ENCODE data around the gene TOR1AIP2.

DNA sequence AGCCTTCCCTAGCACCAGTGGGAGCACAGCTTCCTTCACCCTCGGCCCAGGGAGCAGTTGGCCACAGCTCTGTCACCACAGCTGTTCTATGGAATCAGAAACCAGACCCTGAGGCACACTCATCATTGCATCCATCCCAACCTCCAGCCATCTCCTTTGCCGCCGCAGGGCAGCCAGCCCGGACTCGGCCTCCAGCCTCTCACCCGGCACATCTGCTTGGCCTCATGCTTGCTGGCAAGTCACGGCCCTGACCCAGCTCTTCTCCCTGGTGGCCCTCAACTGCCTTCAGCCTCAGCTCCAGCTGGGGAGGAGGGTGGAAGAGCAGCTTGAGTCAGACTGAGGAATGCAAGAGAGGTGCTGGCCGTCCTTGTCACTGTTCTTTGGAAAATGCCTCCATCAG is 59.8 kb downstream of the TOR1AIP2 start:
- no peak for TF ChIP-seq NFRKB (IDR thresholded peaks at IDR 0.05)
- no peak for TF ChIP-seq LEF1 (IDR thresholded peaks at IDR 0.05; ENCODE audit: borderline replicate concordance)
- no peak for TF ChIP-seq FOXM1 (IDR thresholded peaks at IDR 0.05; ENCODE audit: borderline replicate concordance)
- TF ChIP-seq ELF4 (IDR thresholded peaks at IDR 0.05) = no peak
- TF ChIP-seq BHLHE40 (IDR thresholded peaks at IDR 0.05; ENCODE audit: borderline replicate concordance) = no peak
- TF ChIP-seq SP1 (IDR thresholded peaks at IDR 0.05) = no peak
- TF ChIP-seq HDGF (IDR thresholded peaks at IDR 0.05; ENCODE audit: borderline replicate concordance) = no peak
- no peak for TF ChIP-seq SUZ12 (IDR thresholded peaks at IDR 0.05)
- no peak for TF ChIP-seq FOXK2 (IDR thresholded peaks at IDR 0.05)
- no peak for TF ChIP-seq FOXA1 (IDR thresholded peaks at IDR 0.05)
- TF ChIP-seq, protein P1, sequence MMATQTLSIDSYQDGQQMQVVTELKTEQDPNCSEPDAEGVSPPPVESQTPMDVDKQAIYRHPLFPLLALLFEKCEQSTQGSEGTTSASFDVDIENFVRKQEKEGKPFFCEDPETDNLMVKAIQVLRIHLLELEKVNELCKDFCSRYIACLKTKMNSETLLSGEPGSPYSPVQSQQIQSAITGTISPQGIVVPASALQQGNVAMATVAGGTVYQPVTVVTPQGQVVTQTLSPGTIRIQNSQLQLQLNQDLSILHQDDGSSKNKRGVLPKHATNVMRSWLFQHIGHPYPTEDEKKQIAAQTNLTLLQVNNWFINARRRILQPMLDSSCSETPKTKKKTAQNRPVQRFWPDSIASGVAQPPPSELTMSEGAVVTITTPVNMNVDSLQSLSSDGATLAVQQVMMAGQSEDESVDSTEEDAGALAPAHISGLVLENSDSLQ (IDR thresholded peaks at IDR 0.05) = no peak
- no peak for TF ChIP-seq ZNF384 (IDR thresholded peaks at IDR 0.05)
- TF ChIP-seq CTBP1 (IDR thresholded peaks at IDR 0.05; ENCODE audit: borderline replicate concordance) = no peak
